KOPT-K1 (cell line): ENCODE data around the gene SCEL.
A peak's percentile ranks its signal among the peaks of the same experiment; 100 is the strongest.

Source experiments
- H3K27ac ChIP-seq: fragments of 200-600 bp; sonication (generic); 2 replicates; pipeline ENCODE4 v1.5.1; 2016; ENCODE audit warnings: antibody characterized with exemption, mild to moderate bottlenecking, low read depth, low read length; ENCODE audit not compliant: poor library complexity, severe bottlenecking
- H3K36me3 ChIP-seq: fragments of 200-600 bp; sonication (generic); 2 replicates; pipeline ENCODE4 v1.5.1; 2017; ENCODE audit warnings: antibody characterized with exemption, mild to moderate bottlenecking, low read length, moderate library complexity; ENCODE audit not compliant: insufficient read depth
- H3K9me3 ChIP-seq: fragments of 200-600 bp; sonication (generic); 2 replicates; pipeline ENCODE4 v1.5.1; 2017; ENCODE audit warnings: antibody characterized with exemption, low read length, mild to moderate bottlenecking; ENCODE audit not compliant: insufficient read depth, poor library complexity, severe bottlenecking

SCEL gene

GRCh38 chr13:77565635-77566034 is 30.1 kb downstream of the SCEL start:
- Histone ChIP-seq H3K36me3 (no peaks in the 10 kb centered on the region), H3K9me3 (no peaks in the 10 kb centered on the region), H3K27ac (peak overlapping the region; percentile 42)

GRCh38 chr13:77571956-77572355 is 36.5 kb downstream of the SCEL start:
- H3K9me3 ChIP-seq, result no peaks in the 10 kb centered on the region
- H3K27ac ChIP-seq, result no peak overlapping the region
- no peaks in the 10 kb centered on the region for H3K36me3 ChIP-seq

GRCh38 chr13:77574096-77574495 is 38.6 kb downstream of the SCEL start:
- Histone ChIP-seq H3K9me3 (no peaks in the 10 kb centered on the region), H3K27ac (no peak overlapping the region), H3K36me3 (no peaks in the 10 kb centered on the region)

- Histone ChIP-seq H3K9me3 (no peaks in the 10 kb centered on the region), H3K36me3 (no peaks in the 10 kb centered on the region), H3K27ac (no peak overlapping the region)
These were observed 44.5 kb downstream of the SCEL start for GRCh38 chr13:77579959-77580358.

GRCh38 chr13:77580748-77581147 is 45.2 kb downstream of the SCEL start:
- H3K9me3 ChIP-seq, result no peaks in the 10 kb centered on the region
- no peak overlapping the region for H3K27ac ChIP-seq
- no peaks in the 10 kb centered on the region for H3K36me3 ChIP-seq

- no peaks in the 10 kb centered on the region for H3K36me3 ChIP-seq
- H3K9me3 ChIP-seq, result no peaks in the 10 kb centered on the region
- no peak overlapping the region for H3K27ac ChIP-seq
These were observed 48.1 kb downstream of the SCEL start for GRCh38 chr13:77583581-77583980.

- Histone ChIP-seq H3K27ac (no peak overlapping the region), H3K36me3 (no peaks in the 10 kb centered on the region), H3K9me3 (no peaks in the 10 kb centered on the region)
These were observed 48.6 kb downstream of the SCEL start for GRCh38 chr13:77584106-77584505.

GRCh38 chr13:77595166-77595810 is 59.8 kb downstream of the SCEL start:
- Histone ChIP-seq H3K27ac (no peak overlapping the region), H3K36me3 (no peaks in the 10 kb centered on the region), H3K9me3 (no peaks in the 10 kb centered on the region)

GRCh38 chr13:77596777-77597176 is 61.3 kb downstream of the SCEL start:
- no peak overlapping the region for H3K27ac ChIP-seq
- H3K36me3 ChIP-seq, result no peaks in the 10 kb centered on the region
- H3K9me3 ChIP-seq, result no peaks in the 10 kb centered on the region

- Histone ChIP-seq H3K36me3 (no peaks in the 10 kb centered on the region), H3K27ac (no peak overlapping the region), H3K9me3 (no peaks in the 10 kb centered on the region)
These were observed 63.8 kb downstream of the SCEL start for GRCh38 chr13:77599351-77599750.

GRCh38 chr13:77600701-77601100 is 65.2 kb downstream of the SCEL start:
- Histone ChIP-seq H3K27ac (no peak overlapping the region), H3K9me3 (no peaks in the 10 kb centered on the region), H3K36me3 (no peaks in the 10 kb centered on the region)

- H3K9me3 ChIP-seq, result no peaks in the 10 kb centered on the region
- H3K27ac ChIP-seq, result no peak overlapping the region
- H3K36me3 ChIP-seq, result no peaks in the 10 kb centered on the region
These were observed 75.6 kb downstream of the SCEL start for GRCh38 chr13:77611068-77611467.

GRCh38 chr13:77616027-77616426 is 80.5 kb downstream of the SCEL start:
- Histone ChIP-seq H3K27ac (no peak overlapping the region), H3K36me3 (no peaks in the 10 kb centered on the region), H3K9me3 (no peaks in the 10 kb centered on the region)

GRCh38 chr13:77619655-77620054 is 84.1 kb downstream of the SCEL start:
- H3K9me3 ChIP-seq, result no peaks in the 10 kb centered on the region
- H3K27ac ChIP-seq, result no peak overlapping the region
- no peaks in the 10 kb centered on the region for H3K36me3 ChIP-seq

- H3K36me3 ChIP-seq, result no peaks in the 10 kb centered on the region
- H3K9me3 ChIP-seq, result no peaks in the 10 kb centered on the region
- H3K27ac ChIP-seq, result no peak overlapping the region
These were observed 84.6 kb downstream of the SCEL start for GRCh38 chr13:77620138-77620537.

- no peaks in the 10 kb centered on the region for H3K9me3 ChIP-seq
- H3K36me3 ChIP-seq, result no peaks in the 10 kb centered on the region
- H3K27ac ChIP-seq, result no peak overlapping the region
These were observed 88.3 kb downstream of the SCEL start for GRCh38 chr13:77623806-77624205.
